GM12878 (cell line): ENCODE results near the gene FTO.

Experiments used
- CTCF ChIP-seq, 3 experiments: IDR thresholded peaks in 2 of 3; conservative IDR thresholded peaks in 1 of 3; 2 replicates each; pipeline ENCODE4 v1.5.1; 2011; ENCODE audit warnings: low read depth in 3 of 3, low read length in 3 of 3, mild to moderate bottlenecking in 3 of 3, control low read depth in 2 of 3, moderate library complexity in 2 of 3, inconsistent platforms in 1 of 3, mixed read lengths in 1 of 3; ENCODE audit not compliant: control insufficient read depth in 2 of 3, insufficient read depth in 1 of 3; ENCODE audit errors: extremely low read depth in 1 of 3
- POLR2AphosphoS5 ChIP-seq: IDR thresholded peaks from 2 replicates; pipeline ENCODE4 v1.6.1; 2011; ENCODE audit warnings: mild to moderate bottlenecking, low read length, inconsistent platforms

- TF ChIP-seq POLR2AphosphoS5 (no peak), CTCF (IDR thresholded peaks at IDR 0.05 in 2 of 3, conservative IDR thresholded peaks at IDR 0.05 in 1 of 3; ENCODE audit: control insufficient read depth in 2 of 3, extremely low read depth in 1 of 3, insufficient read depth in 1 of 3, low read depth in 3 of 3, low read length in 3 of 3) (no peak)
Observed at GRCh38 chr16:53839150-53839549, 135.2 kb downstream of the FTO start.
